ENCODE measurements around the gene AFAP1L2. TPM values are rescaled to one million over a fixed set of nuclear protein-coding genes. Genes with fewer than 3 reads are reported as not detected.

The AFAP1L2 gene
- total RNA-seq, 1 donor from 2014 or later = 27.7 TPM

GRCh38 chr10:114285961-114286441 is 118.3 kb downstream of the AFAP1L2 start:
- DNase-seq = no peak

- DNase-seq = no peak
These were observed 119.8 kb downstream of the AFAP1L2 start for GRCh38 chr10:114284346-114285071.

GRCh38 chr10:114283535-114284234 is 120.6 kb downstream of the AFAP1L2 start:
- no peak for DNase-seq

GRCh38 chr10:114283091-114283490 is 121.2 kb downstream of the AFAP1L2 start:
- no peak for DNase-seq

GRCh38 chr10:114282526-114282925 is 121.8 kb downstream of the AFAP1L2 start:
- no peak for DNase-seq

- no peak for DNase-seq
These were observed 122.8 kb downstream of the AFAP1L2 start for GRCh38 chr10:114281461-114281860.

GRCh38 chr10:114281006-114281405 is 123.3 kb downstream of the AFAP1L2 start:
- no peak for DNase-seq

- DNase-seq = no peak
These were observed 124.2 kb downstream of the AFAP1L2 start for GRCh38 chr10:114279901-114280644.

- no peak for DNase-seq
These were observed 125.0 kb downstream of the AFAP1L2 start for GRCh38 chr10:114279289-114279688.

GRCh38 chr10:114278884-114279191 is 125.5 kb downstream of the AFAP1L2 start:
- DNase-seq = no peak

- no peak for DNase-seq
These were observed 126.0 kb downstream of the AFAP1L2 start for GRCh38 chr10:114278140-114278883.

- no peak for DNase-seq
These were observed 127.6 kb downstream of the AFAP1L2 start for GRCh38 chr10:114276671-114277070.

- DNase-seq = no peak
These were observed 128.2 kb downstream of the AFAP1L2 start for GRCh38 chr10:114276066-114276465.

GRCh38 chr10:114274616-114275453 is 129.5 kb downstream of the AFAP1L2 start:
- no peak for DNase-seq

- no peak for DNase-seq
These were observed 130.4 kb downstream of the AFAP1L2 start for GRCh38 chr10:114273910-114274309.

- DNase-seq = no peak
These were observed 131.6 kb downstream of the AFAP1L2 start for GRCh38 chr10:114272696-114273095.

- peak; percentile 87 for DNase-seq
These were observed 132.5 kb downstream of the AFAP1L2 start for GRCh38 chr10:114271779-114272167.

- peak; percentile 43 for DNase-seq
These were observed 133.1 kb downstream of the AFAP1L2 start for GRCh38 chr10:114271075-114271778.

- no peak for DNase-seq
These were observed 137.8 kb downstream of the AFAP1L2 start for GRCh38 chr10:114266521-114266920.

GRCh38 chr10:114265392-114266053 is 138.8 kb downstream of the AFAP1L2 start:
- DNase-seq = no peak

- no peak for DNase-seq
These were observed 141.8 kb downstream of the AFAP1L2 start for GRCh38 chr10:114262496-114262895.
